HuH-7.5 (cell line): Measurements from ENCODE around the gene ELF1.

Experiments used
- DNase-seq: peaks from one replicate; pipeline ENCODE4 v3.0.0; 2011; ENCODE audit warnings: low spot score

ELF1 gene

GRCh38 chr13:41019011-41019487 is at the start of gene ELF1:
TSS of gene ELF1 (minus strand) at chr13:41019316. CDS start at chr13:40982054, 37,262 bp downstream.
- DNase-seq, result peak; percentile 7

GRCh38 chr13:41065078-41065477 is 46.0 kb upstream of the ELF1 start:
- no peak for DNase-seq

GRCh38 chr13:41064493-41064892 is 45.4 kb upstream of the ELF1 start:
- no peak for DNase-seq

- peak; percentile 48 for DNase-seq
Measured at GRCh38 chr13:41061914-41062837, 43.1 kb upstream of the ELF1 start.

- peak; percentile 69 for DNase-seq
Measured at GRCh38 chr13:41061075-41061913, 42.2 kb upstream of the ELF1 start, which contains the start of gene WBP4. TSS of gene WBP4 (plus strand) at chr13:41061509. CDS start at chr13:41061674, 165 bp downstream.

GRCh38 chr13:41060724-41061074 is 41.6 kb upstream of the ELF1 start:
- DNase-seq, result peak; percentile 19

GRCh38 chr13:41060082-41060723 is 41.1 kb upstream of the ELF1 start:
- peak; percentile 67 for DNase-seq

GRCh38 chr13:41059456-41060081 is 40.5 kb upstream of the ELF1 start:
- DNase-seq, result no peak

GRCh38 chr13:41058295-41059070 is 39.4 kb upstream of the ELF1 start:
- DNase-seq, result no peak

- DNase-seq, result no peak
Measured at GRCh38 chr13:41056826-41057711, 38.0 kb upstream of the ELF1 start.

- DNase-seq, result no peak
Measured at GRCh38 chr13:41056194-41056593, 37.1 kb upstream of the ELF1 start.

GRCh38 chr13:41054919-41055619 is 36.0 kb upstream of the ELF1 start:
- peak; percentile 10 for DNase-seq

GRCh38 chr13:41054212-41054877 is 35.2 kb upstream of the ELF1 start:
- peak; percentile 11 for DNase-seq

GRCh38 chr13:41053384-41053826 is 34.3 kb upstream of the ELF1 start:
- no peak for DNase-seq

- no peak for DNase-seq
Measured at GRCh38 chr13:41052441-41052840, 33.3 kb upstream of the ELF1 start.

GRCh38 chr13:41049480-41050440 is 30.6 kb upstream of the ELF1 start:
- no peak for DNase-seq

GRCh38 chr13:41048640-41049039 is 29.5 kb upstream of the ELF1 start:
- no peak for DNase-seq
